Hematopoietic multipotent progenitor cell treated with erythropoietin and hydrocortisone succinate and interleukin-3 and kit ligand, for 4 days (in vitro differentiated cells): ENCODE results near the gene PUM2.

Experiments
- DNase-seq: peaks from one replicate; pipeline ENCODE4 v3.0.0-alpha.2; 2015

PUM2 gene

GRCh38 chr2:20229322-20230113 is 121.1 kb downstream of the PUM2 start:
- DNase-seq: no peak

- no peak for DNase-seq
These were observed 122.6 kb downstream of the PUM2 start for GRCh38 chr2:20227894-20228505.

GRCh38 chr2:20226152-20226545 is 124.5 kb downstream of the PUM2 start:
- no peak for DNase-seq

- DNase-seq: peak; percentile 49
These were observed 125.1 kb downstream of the PUM2 start for GRCh38 chr2:20225294-20226151.

- peak; percentile 34 for DNase-seq
These were observed 125.8 kb downstream of the PUM2 start, which contains the start of gene SDC1 for GRCh38 chr2:20224716-20225293. Gene SDC1 (minus strand): TSS chr2:20225130. CDS start chr2:20224867, 263 bp downstream.

GRCh38 chr2:20224164-20224715 is 126.4 kb downstream of the PUM2 start:
- DNase-seq: no peak

- DNase-seq: peak; percentile 35
These were observed 127.1 kb downstream of the PUM2 start for GRCh38 chr2:20223407-20224163.

- no peak for DNase-seq
These were observed 127.8 kb downstream of the PUM2 start for GRCh38 chr2:20222769-20223406.

GRCh38 chr2:20222014-20222768 is 128.5 kb downstream of the PUM2 start:
- no peak for DNase-seq

- DNase-seq: no peak
These were observed 129.1 kb downstream of the PUM2 start for GRCh38 chr2:20221555-20221973.

- no peak for DNase-seq
These were observed 129.7 kb downstream of the PUM2 start for GRCh38 chr2:20220806-20221554.

GRCh38 chr2:20219763-20220380 is 130.8 kb downstream of the PUM2 start:
- DNase-seq: no peak

GRCh38 chr2:20218331-20219320 is 132.0 kb downstream of the PUM2 start:
- no peak for DNase-seq

GRCh38 chr2:20217041-20217970 is 133.3 kb downstream of the PUM2 start:
- DNase-seq: no peak

- no peak for DNase-seq
These were observed 134.3 kb downstream of the PUM2 start for GRCh38 chr2:20216130-20217025.
